Lower lobe of right lung (tissue), 2 donors: ENCODE data around the gene UNKL. TPM values are rescaled to one million over a fixed set of nuclear protein-coding genes. Genes with fewer than 3 reads are reported as not detected.

Experiments used
- ATAC-seq, 2 donors: fragments of 200-7000 bp; cut with Tn5 transposase; one replicate each; pipeline ENCODE4 v1.9.1; 2020 to 2022; ENCODE audit warnings: mild to moderate bottlenecking in 2 of 2, moderate library complexity in 2 of 2
- DNase-seq: peaks from one replicate; pipeline ENCODE4 v3.0.0-alpha.2; 2020
- H3K27ac ChIP-seq: fragments of 200-600 bp; one replicate; pipeline ENCODE4 v1.8.0; 2022
- H3K27me3 ChIP-seq: fragments of 200-600 bp; one replicate; pipeline ENCODE4 v1.8.0; 2022; ENCODE audit warnings: low read depth
- H3K36me3 ChIP-seq: fragments of 200-600 bp; one replicate; pipeline ENCODE4 v1.8.0; 2022; ENCODE audit warnings: mild to moderate bottlenecking
- H3K4me1 ChIP-seq: fragments of 200-600 bp; one replicate; pipeline ENCODE4 v1.8.0; 2022
- H3K4me3 ChIP-seq: fragments of 200-600 bp; one replicate; pipeline ENCODE4 v1.8.0; 2022; ENCODE audit warnings: mild to moderate bottlenecking
- H3K9me3 ChIP-seq: fragments of 200-600 bp; one replicate; pipeline ENCODE4 v1.8.0; 2022
- intact Hi-C: fragments of 100-400 bp; cut with DNase I; formaldehyde crosslinking; loops from one replicate; pipeline ENCODE4 v1.11.0; 2022
- total RNA-seq: library from RNA; stranded (reverse); fragmentation: NEBNext Ultra II Directional; extraction: Animal tissue kit (Norgen Biotek cat#: 25700); gene quantifications from one replicate; pipeline ENCODE4 v1.2.1, GENCODE V29; 2021
- TF ChIP-seq, protein P1 (sequence below): fragments of 200-600 bp; IDR thresholded peaks from one replicate; pipeline ENCODE4 v1.8.0; 2022; ENCODE audit warnings: antibody characterized with exemption, mild to moderate bottlenecking
- donor health status: DM: no; HTN: yes; CAD: no; lungs with severe emphysema.

The UNKL gene
- total RNA-seq, 1 donor from 2014 or later: 23.1 TPM

DNA sequence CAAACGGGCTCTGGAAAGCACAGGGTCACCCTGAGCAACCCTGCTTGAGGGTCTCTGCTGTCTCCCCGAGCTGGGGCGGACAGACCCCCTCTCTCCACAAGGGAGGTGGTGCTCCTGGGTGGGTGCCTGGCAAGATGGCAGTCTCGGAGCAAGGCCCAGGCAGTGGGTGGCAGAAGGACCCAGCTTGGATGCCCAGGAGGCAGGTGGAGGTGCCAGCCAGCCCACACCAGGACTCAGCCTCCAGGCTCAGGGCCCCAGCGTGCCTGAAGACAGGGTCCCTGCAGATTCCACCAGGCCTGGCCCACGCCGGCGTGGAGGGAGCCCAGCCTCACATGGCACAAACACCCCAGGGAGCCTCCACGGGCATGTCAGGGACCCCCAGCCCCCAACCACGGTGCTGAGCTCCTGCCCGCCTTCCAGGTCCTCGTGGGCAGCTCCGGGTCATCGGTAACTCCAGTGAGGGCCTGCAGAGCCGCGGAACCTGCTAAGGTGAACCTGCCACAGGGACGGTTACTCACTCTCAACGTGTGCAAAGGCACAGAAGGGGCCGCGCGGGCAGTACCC is 20.8 kb downstream of the UNKL start:
- ATAC-seq (no peak), DNase-seq (no peak)
- Histone ChIP-seq H3K9me3 (no peaks in the 10 kb centered on the region), H3K27me3 (no peaks in the 10 kb centered on the region), H3K4me1 (no peaks in the 10 kb centered on the region), H3K4me3 (no peak overlapping the region), H3K36me3 (peaks cover 90% of the 10 kb centered on the region), H3K27ac (no peak overlapping the region)
- TF ChIP-seq, protein P1, sequence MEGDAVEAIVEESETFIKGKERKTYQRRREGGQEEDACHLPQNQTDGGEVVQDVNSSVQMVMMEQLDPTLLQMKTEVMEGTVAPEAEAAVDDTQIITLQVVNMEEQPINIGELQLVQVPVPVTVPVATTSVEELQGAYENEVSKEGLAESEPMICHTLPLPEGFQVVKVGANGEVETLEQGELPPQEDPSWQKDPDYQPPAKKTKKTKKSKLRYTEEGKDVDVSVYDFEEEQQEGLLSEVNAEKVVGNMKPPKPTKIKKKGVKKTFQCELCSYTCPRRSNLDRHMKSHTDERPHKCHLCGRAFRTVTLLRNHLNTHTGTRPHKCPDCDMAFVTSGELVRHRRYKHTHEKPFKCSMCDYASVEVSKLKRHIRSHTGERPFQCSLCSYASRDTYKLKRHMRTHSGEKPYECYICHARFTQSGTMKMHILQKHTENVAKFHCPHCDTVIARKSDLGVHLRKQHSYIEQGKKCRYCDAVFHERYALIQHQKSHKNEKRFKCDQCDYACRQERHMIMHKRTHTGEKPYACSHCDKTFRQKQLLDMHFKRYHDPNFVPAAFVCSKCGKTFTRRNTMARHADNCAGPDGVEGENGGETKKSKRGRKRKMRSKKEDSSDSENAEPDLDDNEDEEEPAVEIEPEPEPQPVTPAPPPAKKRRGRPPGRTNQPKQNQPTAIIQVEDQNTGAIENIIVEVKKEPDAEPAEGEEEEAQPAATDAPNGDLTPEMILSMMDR: no peak
- intact Hi-C loops: no loop called here

DNA sequence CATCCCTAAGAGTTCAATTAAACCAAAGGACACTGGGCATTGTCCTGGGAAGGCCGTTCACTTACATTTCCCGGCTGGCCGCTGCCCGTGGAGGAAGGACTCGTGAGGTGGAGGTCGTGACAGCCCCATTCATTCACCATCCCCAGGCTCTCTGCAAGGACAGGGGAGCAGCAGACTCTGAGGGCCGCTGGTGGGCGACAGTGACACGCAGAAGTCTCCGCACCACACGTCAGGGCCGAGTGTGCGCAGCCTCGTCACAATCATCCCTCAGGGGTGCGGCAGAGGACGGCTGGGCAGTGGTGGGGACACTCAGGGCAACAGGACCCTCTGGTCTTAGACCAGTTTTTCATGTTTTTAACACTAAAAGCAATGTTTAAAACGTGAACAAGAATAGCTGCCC is 21.7 kb downstream of the UNKL start:
- H3K36me3 ChIP-seq: peaks cover 89% of the 10 kb centered on the region
- DNase-seq: no peak
- intact Hi-C loops: no loop called here

DNA sequence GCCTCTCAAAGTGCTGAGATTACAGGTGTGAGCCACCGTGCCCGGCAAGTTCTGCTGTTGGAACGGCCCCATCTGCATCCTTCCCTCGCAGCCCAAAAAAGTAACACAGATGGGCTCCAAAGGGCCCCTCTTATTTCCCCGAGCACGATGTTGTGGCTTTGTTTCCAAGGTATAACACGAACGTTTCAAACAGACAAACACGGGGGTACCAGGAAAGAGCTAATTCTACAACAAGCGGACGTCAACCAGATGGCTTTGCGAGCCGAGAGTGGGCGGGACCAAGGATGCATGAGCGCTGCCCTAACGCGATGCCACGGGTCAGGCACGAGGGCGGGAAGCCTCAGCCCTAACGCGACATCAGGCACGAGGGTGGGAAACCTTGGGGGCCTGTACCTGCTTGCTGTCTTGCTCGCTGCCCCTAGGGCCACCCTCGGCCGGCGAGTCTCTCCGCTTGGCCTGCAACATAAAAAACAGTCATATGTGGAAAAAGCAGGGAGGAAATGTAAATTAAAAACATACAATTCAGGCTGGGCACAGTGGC is 24.2 kb downstream of the UNKL start:
- DNase-seq (no peak), ATAC-seq (no peak)
- Histone ChIP-seq H3K4me3 (no peak overlapping the region), H3K4me1 (no peaks in the 10 kb centered on the region), H3K27ac (no peak overlapping the region), H3K27me3 (no peaks in the 10 kb centered on the region), H3K36me3 (peaks cover 87% of the 10 kb centered on the region), H3K9me3 (no peaks in the 10 kb centered on the region)
- TF ChIP-seq, protein P1: no peak
- intact Hi-C loops: no loop called here

More for the DNA sequence above, 21.7 kb downstream of the UNKL start:
- Histone ChIP-seq H3K27me3 (no peaks in the 10 kb centered on the region), H3K4me3 (no peak overlapping the region), H3K9me3 (no peaks in the 10 kb centered on the region), H3K4me1 (no peaks in the 10 kb centered on the region), H3K27ac (no peak overlapping the region)
- no peak for ATAC-seq
- TF ChIP-seq, protein P1: no peak

DNA sequence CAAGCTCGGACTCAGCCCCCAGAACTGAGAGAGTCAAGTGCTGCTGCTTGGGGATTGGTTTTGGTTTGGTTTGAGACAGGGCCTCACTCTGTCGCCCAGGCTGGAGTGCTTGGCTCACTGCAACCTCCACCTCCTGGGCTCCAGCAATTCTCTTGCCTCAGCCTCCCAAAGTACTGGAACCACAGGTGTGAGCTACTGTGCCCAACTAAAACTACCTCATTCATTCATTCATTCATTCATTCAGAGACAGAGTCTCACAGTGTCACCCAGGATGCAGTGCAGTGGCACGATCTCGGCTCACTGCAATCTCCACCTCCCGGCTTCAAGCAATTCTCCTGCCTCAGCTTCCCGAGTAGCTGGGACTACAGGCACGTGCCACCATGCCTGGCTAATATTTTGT is 24.7 kb downstream of the UNKL start:
- TF ChIP-seq, protein P1: no peak
- H3K36me3 ChIP-seq: peaks cover 91% of the 10 kb centered on the region
- intact Hi-C loops: no loop called here
- H3K27me3 ChIP-seq: no peaks in the 10 kb centered on the region
- H3K9me3 ChIP-seq: no peaks in the 10 kb centered on the region
- no peak overlapping the region for H3K4me3 ChIP-seq
- ATAC-seq: no peak
- no peak for DNase-seq
- no peaks in the 10 kb centered on the region for H3K4me1 ChIP-seq
- H3K27ac ChIP-seq: no peak overlapping the region

DNA sequence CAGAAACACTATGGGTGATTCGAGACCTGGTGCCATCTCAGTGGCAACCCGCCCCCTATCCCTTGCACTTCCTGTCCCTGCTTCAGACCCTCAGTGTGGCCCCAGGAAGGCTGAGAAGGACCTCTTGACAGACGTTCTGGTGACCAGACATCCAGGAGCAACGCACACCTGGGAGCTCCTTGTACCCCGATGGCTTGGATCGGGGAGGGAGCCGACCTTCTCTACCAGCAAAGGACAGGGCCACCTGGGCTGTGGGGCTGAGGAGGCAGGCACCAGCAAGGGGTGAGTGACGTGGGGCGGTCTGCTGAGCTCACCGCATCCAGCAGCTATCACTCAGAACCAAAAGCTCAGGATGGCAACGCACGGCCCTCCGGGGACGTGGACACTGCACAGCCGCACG is 27.2 kb downstream of the UNKL start:
- no peak overlapping the region for H3K27ac ChIP-seq
- peaks cover 84% of the 10 kb centered on the region for H3K36me3 ChIP-seq
- no peak overlapping the region for H3K4me3 ChIP-seq
- H3K4me1 ChIP-seq: no peaks in the 10 kb centered on the region
- ATAC-seq: no peak
- TF ChIP-seq, protein P1: no peak
- H3K27me3 ChIP-seq: no peaks in the 10 kb centered on the region
- no peak for DNase-seq
- no peaks in the 10 kb centered on the region for H3K9me3 ChIP-seq
- intact Hi-C loops: no loop called here
